A549 treated with GW870086 at 1 μM for 4 hours (cell line): Measurements from ENCODE around the gene SMLR1. TPM values are rescaled to one million over a fixed set of nuclear protein-coding genes. Genes with fewer than 3 reads are reported as not detected.

Source experiments
- total RNA-seq: library from RNA; stranded (reverse); fragments of 200-300 nt; extraction: Qiagen RNA extraction; gene quantifications from 5 replicates; pipeline ENCODE4 v1.2.3, GENCODE V29; 2022; ENCODE audit warnings: low read depth

Gene SMLR1
- total RNA-seq: not detected in 5 replicates

DNA sequence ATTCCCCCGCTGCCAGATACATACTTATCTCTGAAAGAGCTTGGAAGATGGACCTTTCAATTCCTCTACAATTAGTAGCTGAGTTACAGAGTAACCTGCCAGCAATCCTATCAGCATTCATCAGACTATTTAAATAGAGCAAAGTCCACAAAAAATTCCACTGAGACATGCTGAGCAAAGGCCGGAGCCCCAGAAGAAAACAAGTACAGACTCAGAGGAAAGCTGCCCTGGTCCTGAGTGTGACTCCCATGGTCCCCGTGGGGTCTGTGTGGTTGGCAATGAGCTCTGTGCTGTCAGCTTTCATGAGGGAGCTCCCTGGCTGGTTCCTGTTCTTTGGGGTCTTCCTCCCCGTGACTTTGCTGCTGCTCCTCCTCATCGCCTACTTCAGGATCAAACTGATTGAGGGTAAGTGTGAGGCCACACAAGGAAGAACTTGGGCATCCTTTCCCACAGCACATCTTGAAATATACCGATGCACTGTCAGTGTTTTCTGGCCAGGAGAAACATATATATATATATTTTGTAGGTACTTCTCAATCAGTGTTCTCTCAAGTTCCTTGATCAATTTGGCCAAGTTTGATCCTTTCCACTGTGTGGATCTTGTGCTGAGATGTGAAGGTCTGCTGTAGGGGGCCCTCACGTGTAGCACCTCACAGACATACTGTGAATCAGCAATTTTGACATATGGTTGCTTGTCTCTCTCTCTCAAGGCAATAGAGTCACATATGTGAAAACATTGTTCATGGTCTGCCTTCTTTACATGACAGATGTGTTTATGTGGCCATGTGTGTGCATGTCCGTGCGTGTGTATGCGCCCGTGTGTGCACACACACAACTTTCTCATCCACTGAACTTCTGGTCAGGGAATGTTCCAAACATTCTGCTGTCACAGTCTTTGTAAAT is at the start of gene SMLR1:
SMLR1 (plus strand) TSS at position 160 of the 903 bp plus-strand sequence; CDS start at position 168, 8 bp downstream.

Other genes with a start within 250 kb of the SMLR1 start
- 33.2 to 43.2 TPM (median 38.5 TPM) in 5 replicates for gene EPB41L2, start 235.8 kb downstream of the SMLR1 start, total RNA-seq